ENCODE data around the gene CHRDL2. TPM values are rescaled to one million over a fixed set of nuclear protein-coding genes. Genes with fewer than 3 reads are reported as not detected.

The CHRDL2 gene
- total RNA-seq, 1 donor from 2014 or later, result not detected

DNA sequence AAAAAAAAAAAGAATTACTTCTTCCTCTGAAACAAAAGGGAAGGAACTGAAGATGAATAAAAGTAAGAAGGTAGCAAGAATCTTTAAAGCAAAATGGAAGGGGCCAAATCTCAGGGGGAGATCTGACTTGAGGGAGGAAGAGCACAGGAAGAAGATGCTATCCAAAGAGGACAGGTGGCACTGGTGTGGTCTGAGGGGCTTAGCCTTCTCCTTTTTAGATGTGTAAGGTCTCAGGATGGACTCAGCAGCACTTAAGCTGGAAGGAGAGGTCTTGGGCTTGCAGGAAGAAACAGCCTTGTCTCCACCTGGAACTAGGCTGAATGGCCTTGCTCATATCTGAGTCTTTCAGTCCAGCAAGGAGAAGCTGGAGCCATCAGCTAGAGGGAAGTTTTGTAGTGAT is 12.4 kb upstream of the CHRDL2 start:
- Histone ChIP-seq H3K4me3 (ENCODE audit: low read depth, low read length) (no peak overlapping the region), H3K36me3 (ENCODE audit: control insufficient read depth, insufficient read depth, low read length) (no peaks in the 10 kb centered on the region), H3K27me3 (ENCODE audit: control insufficient read depth, insufficient read depth, low read length) (no peaks in the 10 kb centered on the region)
- no peak for DNase-seq (ENCODE audit: low read depth)
- TF ChIP-seq, protein P1, sequence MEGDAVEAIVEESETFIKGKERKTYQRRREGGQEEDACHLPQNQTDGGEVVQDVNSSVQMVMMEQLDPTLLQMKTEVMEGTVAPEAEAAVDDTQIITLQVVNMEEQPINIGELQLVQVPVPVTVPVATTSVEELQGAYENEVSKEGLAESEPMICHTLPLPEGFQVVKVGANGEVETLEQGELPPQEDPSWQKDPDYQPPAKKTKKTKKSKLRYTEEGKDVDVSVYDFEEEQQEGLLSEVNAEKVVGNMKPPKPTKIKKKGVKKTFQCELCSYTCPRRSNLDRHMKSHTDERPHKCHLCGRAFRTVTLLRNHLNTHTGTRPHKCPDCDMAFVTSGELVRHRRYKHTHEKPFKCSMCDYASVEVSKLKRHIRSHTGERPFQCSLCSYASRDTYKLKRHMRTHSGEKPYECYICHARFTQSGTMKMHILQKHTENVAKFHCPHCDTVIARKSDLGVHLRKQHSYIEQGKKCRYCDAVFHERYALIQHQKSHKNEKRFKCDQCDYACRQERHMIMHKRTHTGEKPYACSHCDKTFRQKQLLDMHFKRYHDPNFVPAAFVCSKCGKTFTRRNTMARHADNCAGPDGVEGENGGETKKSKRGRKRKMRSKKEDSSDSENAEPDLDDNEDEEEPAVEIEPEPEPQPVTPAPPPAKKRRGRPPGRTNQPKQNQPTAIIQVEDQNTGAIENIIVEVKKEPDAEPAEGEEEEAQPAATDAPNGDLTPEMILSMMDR (IDR thresholded peaks at IDR 0.05; ENCODE audit: insufficient read depth, low read length, poor library complexity, severe bottlenecking), result no peak

DNA sequence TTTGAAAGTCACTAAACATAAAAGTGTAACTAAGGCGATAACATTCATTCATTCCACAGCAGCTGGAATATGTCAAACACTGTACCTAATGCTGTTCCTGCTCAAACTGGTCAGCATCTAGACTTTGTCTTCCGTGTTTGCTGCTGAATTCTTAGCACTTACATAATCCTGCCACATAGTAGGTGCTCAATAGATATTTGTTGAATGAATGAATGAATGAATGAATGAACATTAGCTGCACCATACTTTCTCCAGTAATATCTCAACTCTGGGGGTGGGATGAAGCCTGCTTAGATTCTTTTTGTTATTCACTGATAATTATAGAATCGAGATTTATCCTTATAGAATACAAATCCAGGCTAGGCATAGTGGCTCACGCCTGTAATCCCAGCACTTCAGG is 10.8 kb upstream of the CHRDL2 start:
- no peaks in the 10 kb centered on the region for H3K36me3 ChIP-seq (ENCODE audit: control insufficient read depth, insufficient read depth, low read length)
- TF ChIP-seq, protein P1 (IDR thresholded peaks at IDR 0.05; ENCODE audit: insufficient read depth, low read length, poor library complexity, severe bottlenecking), result no peak
- H3K27me3 ChIP-seq (ENCODE audit: control insufficient read depth, insufficient read depth, low read length), result no peaks in the 10 kb centered on the region
- no peak overlapping the region for H3K4me3 ChIP-seq (ENCODE audit: low read depth, low read length)
- DNase-seq (ENCODE audit: low read depth), result no peak

DNA sequence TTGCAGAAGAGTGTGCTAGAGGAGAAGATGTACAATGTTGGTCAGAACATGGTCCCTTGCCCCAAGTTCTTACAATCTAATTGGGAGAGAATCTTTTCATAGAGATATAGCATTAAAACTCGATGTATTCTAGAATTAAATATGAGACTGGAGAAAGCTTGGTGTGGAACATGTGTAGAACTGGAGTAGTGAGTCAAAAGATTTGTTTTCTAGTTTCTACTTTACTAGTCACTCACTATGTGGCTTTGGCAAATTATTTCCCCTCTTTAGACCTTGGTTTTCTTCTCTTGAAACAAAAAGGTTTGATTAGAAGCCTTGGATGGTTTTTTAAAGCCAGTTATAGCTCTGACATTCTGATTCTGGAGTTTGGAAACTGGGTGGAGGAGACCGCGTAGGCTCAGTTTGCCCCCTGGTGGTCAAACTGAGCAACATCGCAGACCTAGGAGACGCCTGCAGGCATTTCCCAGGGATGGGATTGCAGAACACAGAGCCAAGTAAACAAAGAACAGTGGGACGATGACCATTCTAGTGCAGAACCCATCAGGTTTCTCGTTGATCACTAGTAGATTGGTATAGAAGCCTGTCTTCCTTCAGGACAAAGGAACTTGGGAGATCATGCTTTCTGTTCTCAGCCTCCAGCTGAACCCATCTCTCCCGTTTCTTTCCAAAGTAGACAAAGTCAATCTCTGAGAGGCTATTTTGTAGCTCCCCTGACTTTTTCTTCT is 8.5 kb upstream of the CHRDL2 start:
- TF ChIP-seq, protein P1 (IDR thresholded peaks at IDR 0.05; ENCODE audit: insufficient read depth, low read length, poor library complexity, severe bottlenecking), result peak; percentile 89
- no peaks in the 10 kb centered on the region for H3K27me3 ChIP-seq (ENCODE audit: control insufficient read depth, insufficient read depth, low read length)
- H3K36me3 ChIP-seq (ENCODE audit: control insufficient read depth, insufficient read depth, low read length), result no peaks in the 10 kb centered on the region
- DNase-seq (ENCODE audit: low read depth), result no peak
- H3K4me3 ChIP-seq (ENCODE audit: low read depth, low read length), result no peak overlapping the region

DNA sequence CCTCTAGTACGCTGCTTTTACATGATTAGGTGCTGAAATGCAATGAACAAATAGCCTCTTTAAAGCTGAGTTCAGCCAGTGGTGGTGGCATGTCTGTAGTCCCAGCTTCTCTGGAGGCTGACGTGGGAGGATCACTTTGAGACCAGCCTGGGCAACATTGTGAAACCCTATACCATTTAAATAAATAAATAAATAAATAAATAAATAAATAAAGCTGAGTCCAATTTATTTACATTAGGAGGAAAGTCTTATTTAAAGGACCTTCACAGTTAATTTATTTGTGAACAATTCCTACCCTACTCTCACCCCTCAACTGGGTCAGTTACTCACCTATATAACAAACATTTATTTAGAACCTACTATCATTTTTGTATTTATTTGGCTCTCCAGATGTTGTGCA is 4.8 kb upstream of the CHRDL2 start:
- H3K4me3 ChIP-seq (ENCODE audit: low read depth, low read length), result no peak overlapping the region
- no peak for DNase-seq (ENCODE audit: low read depth)
- H3K36me3 ChIP-seq (ENCODE audit: control insufficient read depth, insufficient read depth, low read length), result no peaks in the 10 kb centered on the region
- TF ChIP-seq, protein P1 (IDR thresholded peaks at IDR 0.05; ENCODE audit: insufficient read depth, low read length, poor library complexity, severe bottlenecking), result no peak
- peaks cover 17% of the 10 kb centered on the region for H3K27me3 ChIP-seq (ENCODE audit: control insufficient read depth, insufficient read depth, low read length)

DNA sequence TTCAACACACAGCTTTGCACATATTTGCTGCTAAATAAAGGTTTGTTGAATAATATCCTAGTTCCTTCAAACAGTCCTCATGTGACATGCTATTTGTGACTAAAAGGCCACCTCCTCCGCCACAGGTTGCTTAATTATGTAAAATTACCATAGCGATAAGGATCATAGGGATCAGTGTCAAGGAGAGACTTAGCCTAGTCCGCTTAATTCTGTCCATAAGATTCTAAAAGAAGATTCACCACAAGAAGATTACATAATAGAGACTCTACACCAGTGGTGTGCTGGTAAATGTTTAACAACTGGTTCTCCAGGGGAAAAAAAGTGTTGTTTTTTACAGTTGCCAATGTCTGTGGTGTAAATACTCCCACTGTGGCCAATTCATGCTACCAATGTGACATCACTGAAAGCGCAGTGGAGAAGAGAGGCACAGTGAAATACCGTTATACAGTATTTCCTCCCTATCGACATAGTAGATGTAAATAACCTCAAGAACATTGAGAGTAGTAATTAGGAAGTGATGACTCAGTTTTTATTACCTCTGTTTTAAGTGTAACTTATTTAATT is 4.2 kb upstream of the CHRDL2 start:
- DNase-seq (ENCODE audit: low read depth), result no peak
- Histone ChIP-seq H3K27me3 (ENCODE audit: control insufficient read depth, insufficient read depth, low read length) (peaks cover 23% of the 10 kb centered on the region), H3K36me3 (ENCODE audit: control insufficient read depth, insufficient read depth, low read length) (no peaks in the 10 kb centered on the region), H3K4me3 (ENCODE audit: low read depth, low read length) (no peak overlapping the region)
- TF ChIP-seq, protein P1 (IDR thresholded peaks at IDR 0.05; ENCODE audit: insufficient read depth, low read length, poor library complexity, severe bottlenecking), result no peak

DNA sequence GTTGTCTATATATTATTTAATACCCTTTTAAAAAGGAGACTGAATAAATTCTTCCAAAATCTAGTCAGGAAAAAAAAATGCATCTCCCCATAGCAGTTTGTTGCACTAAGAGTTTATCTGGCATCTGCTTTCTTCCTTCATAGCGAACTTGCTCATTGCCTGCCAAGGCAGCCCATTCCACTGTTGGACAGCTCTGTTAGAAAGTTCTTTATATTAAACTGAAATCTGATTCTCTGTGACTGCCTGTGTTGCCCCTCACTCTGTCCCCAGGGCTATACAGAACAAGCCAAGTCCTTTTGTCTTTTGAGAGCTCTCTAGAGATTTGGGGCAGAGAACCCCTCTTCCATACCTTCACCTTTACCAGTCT is 3.3 kb upstream of the CHRDL2 start:
- DNase-seq (ENCODE audit: low read depth), result no peak
- TF ChIP-seq, protein P1 (IDR thresholded peaks at IDR 0.05; ENCODE audit: insufficient read depth, low read length, poor library complexity, severe bottlenecking), result no peak
- Histone ChIP-seq H3K27me3 (ENCODE audit: control insufficient read depth, insufficient read depth, low read length) (peaks cover 30% of the 10 kb centered on the region), H3K4me3 (ENCODE audit: low read depth, low read length) (no peak overlapping the region), H3K36me3 (ENCODE audit: control insufficient read depth, insufficient read depth, low read length) (no peaks in the 10 kb centered on the region)

Data from kidney epithelial cell (primary cell).